Vagina (tissue), 2 donors: Measurements from ENCODE around the gene GRM3.

Experiments
- CTCF ChIP-seq, 3 experiments: fragments of 450-650 bp in 2 of 3; fragments of 200-600 bp in 1 of 3; sonication (generic) in 1 of 3; IDR thresholded peaks; one replicate each; pipeline ENCODE4 v1.5.1; 2017 to 2019; ENCODE audit warnings: antibody characterized with exemption in 3 of 3, mild to moderate bottlenecking in 2 of 3, moderate library complexity in 2 of 3
- POLR2A ChIP-seq, 2 donors: fragments of 450-650 bp; IDR thresholded peaks; one replicate each; pipeline ENCODE4 v1.6.1; 2017; ENCODE audit warnings: antibody characterized with exemption in 2 of 2, mild to moderate bottlenecking in 2 of 2, moderate library complexity in 2 of 2
- POLR2AphosphoS5 ChIP-seq, 2 donors: sonication (generic); formaldehyde crosslinking; IDR thresholded peaks; one replicate each; pipeline ENCODE4 v1.9.0; 2017; ENCODE audit warnings: antibody characterized with exemption in 2 of 2, mild to moderate bottlenecking in 2 of 2, low read depth in 1 of 2; ENCODE audit not compliant: insufficient read depth in 1 of 2

GRCh38 chr7:86692755-86693154 lies 49.0 kb downstream of the GRM3 start:
- no peak for TF ChIP-seq CTCF (IDR thresholded peaks at IDR 0.05)
- no peak for TF ChIP-seq POLR2A (IDR thresholded peaks at IDR 0.05)
- TF ChIP-seq POLR2AphosphoS5 (IDR thresholded peaks at IDR 0.05; ENCODE audit: insufficient read depth in 1 of 2, low read depth in 1 of 2): no peak
